ENCODE measurements around the gene ITGB3BP. TPM values are rescaled to one million over a fixed set of nuclear protein-coding genes. Genes with fewer than 3 reads are reported as not detected.

ITGB3BP gene
- polyA plus RNA-seq, 1 experiment: 5.5 TPM

DNA sequence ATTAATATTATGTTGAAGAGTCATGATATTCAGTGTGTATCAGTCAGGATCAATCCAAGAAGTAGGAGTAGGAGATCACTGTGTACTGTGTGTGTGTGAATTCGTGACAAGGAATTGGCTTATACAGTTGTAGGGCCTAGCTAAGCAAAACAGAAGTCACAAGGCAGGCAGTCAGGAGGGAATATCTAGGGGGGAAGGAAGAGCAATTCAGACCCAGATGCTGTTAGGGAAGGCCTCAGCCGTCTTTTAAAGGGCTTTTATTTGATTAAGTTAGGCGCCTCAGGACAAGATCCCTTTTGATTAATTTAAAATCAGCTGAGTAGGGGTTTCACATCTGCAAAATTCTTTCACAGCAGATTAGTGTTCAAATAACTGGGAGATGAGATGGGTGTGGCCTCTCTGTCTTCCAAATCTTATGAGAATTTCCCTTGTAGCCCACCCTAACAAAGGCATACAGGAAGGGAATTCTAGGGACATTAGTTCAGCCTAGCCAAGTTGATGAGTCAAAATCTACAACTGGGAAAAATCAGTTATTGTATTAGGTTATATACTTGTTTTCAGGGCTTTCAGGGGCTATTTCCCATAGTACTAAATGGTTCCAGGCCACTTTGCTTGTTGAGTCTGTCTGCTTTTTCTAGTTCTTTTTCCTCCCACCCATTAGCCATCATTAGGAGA lies 108.2 kb downstream of the ITGB3BP start:
- CTCF ChIA-PET: no interaction called here
- no peaks in the 10 kb centered on the region for H3K36me3 ChIP-seq (ENCODE audit: control insufficient read depth, insufficient read depth, low read length)

DNA sequence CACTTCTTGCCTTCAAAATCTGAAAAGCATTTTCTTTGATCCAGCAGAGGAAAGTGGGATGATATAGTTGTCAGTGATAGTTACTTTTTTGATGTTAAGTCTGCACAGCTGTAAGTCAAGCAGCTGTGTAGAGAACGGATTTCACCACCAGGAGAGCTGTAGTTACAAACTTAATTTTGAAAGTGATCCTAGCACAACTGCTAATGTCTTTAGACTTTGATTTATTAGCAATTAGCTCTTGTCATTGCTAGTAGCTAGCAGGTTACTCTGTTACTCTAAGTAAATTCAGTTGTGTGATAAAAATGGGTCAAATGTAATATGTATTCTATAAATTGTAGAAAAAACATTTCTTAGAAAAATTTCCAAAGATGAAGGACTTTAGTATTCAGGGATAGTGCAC lies 109.6 kb downstream of the ITGB3BP start:
- Histone ChIP-seq H3K4me3 (ENCODE audit: low read depth, low read length) (no peak overlapping the region), H3K36me3 (ENCODE audit: control insufficient read depth, insufficient read depth, low read length) (no peaks in the 10 kb centered on the region), H3K27me3 (ENCODE audit: control insufficient read depth, insufficient read depth, low read length) (no peaks in the 10 kb centered on the region)
- ChIA-PET POLR2A (no interaction called here), CTCF (interaction anchor here (1.4 kb wide), 1 partner anchor 9 kb away, joined by 3 read pairs; no protein-coding TSS in a partner anchor)
- DNase-seq (ENCODE audit: low read depth): no peak
- TF ChIP-seq, protein P1, sequence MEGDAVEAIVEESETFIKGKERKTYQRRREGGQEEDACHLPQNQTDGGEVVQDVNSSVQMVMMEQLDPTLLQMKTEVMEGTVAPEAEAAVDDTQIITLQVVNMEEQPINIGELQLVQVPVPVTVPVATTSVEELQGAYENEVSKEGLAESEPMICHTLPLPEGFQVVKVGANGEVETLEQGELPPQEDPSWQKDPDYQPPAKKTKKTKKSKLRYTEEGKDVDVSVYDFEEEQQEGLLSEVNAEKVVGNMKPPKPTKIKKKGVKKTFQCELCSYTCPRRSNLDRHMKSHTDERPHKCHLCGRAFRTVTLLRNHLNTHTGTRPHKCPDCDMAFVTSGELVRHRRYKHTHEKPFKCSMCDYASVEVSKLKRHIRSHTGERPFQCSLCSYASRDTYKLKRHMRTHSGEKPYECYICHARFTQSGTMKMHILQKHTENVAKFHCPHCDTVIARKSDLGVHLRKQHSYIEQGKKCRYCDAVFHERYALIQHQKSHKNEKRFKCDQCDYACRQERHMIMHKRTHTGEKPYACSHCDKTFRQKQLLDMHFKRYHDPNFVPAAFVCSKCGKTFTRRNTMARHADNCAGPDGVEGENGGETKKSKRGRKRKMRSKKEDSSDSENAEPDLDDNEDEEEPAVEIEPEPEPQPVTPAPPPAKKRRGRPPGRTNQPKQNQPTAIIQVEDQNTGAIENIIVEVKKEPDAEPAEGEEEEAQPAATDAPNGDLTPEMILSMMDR (IDR thresholded peaks at IDR 0.05; ENCODE audit: insufficient read depth, low read depth, low read length): no peak

More for the DNA sequence above, 108.2 kb downstream of the ITGB3BP start:
- TF ChIP-seq, protein P1 (IDR thresholded peaks at IDR 0.05; ENCODE audit: insufficient read depth, low read depth, low read length): no peak
- Histone ChIP-seq H3K4me3 (ENCODE audit: low read depth, low read length) (no peak overlapping the region), H3K27me3 (ENCODE audit: control insufficient read depth, insufficient read depth, low read length) (no peaks in the 10 kb centered on the region)
- POLR2A ChIA-PET: no interaction called here
- no peak for DNase-seq (ENCODE audit: low read depth)

DNA sequence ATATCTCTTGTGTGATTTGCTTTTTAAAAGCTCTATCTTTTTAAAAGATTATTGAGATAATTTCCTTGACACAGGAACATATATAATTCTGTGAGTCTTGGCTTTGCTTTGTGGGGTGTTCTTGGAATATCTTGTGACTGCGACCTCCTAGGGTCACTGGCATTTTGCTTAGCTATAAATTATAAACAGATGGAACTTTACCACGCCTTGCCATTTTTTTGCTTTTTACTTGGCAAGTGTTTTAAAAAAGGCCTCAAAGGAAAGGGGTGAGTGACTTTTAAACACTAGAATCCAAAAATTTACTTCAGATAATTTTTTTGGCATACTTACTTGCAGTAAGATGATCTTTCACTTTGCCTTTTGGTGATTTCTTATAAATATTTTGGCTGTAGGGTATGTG lies 112.0 kb downstream of the ITGB3BP start:
- H3K4me3 ChIP-seq (ENCODE audit: low read depth, low read length): no peak overlapping the region
- DNase-seq (ENCODE audit: low read depth): no peak
- TF ChIP-seq, protein P1 (IDR thresholded peaks at IDR 0.05; ENCODE audit: insufficient read depth, low read depth, low read length): no peak
- POLR2A ChIA-PET: no interaction called here
- no peaks in the 10 kb centered on the region for H3K27me3 ChIP-seq (ENCODE audit: control insufficient read depth, insufficient read depth, low read length)
- CTCF ChIA-PET: interaction anchor here (1.1 kb wide), 1 partner anchor 35 kb away, joined by 6 read pairs; no protein-coding TSS in a partner anchor
- no peaks in the 10 kb centered on the region for H3K36me3 ChIP-seq (ENCODE audit: control insufficient read depth, insufficient read depth, low read length)

DNA sequence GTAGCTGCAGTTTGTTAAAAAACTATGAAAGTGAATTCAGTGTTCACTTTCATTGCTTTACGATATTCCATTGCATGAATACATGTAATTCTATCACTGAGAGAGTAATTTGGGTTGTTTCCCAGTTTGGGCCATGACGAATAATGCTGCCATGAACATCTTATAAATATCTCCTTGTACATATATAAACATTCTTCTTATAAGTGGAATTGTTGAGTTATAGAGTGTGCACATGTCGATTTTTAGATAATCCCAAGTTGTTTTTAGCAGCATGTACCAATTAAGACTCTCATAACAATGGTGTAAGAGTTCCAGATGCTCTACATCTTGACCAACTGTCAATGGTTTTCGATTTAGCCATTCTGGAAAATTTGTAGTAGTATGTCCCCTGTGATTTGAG lies 114.7 kb downstream of the ITGB3BP start:
- no peak for DNase-seq (ENCODE audit: low read depth)
- no peaks in the 10 kb centered on the region for H3K27me3 ChIP-seq (ENCODE audit: control insufficient read depth, insufficient read depth, low read length)
- CTCF ChIA-PET: no interaction called here
- TF ChIP-seq, protein P1 (IDR thresholded peaks at IDR 0.05; ENCODE audit: insufficient read depth, low read depth, low read length): no peak
- no peak overlapping the region for H3K4me3 ChIP-seq (ENCODE audit: low read depth, low read length)
- H3K36me3 ChIP-seq (ENCODE audit: control insufficient read depth, insufficient read depth, low read length): no peaks in the 10 kb centered on the region
- POLR2A ChIA-PET: no interaction called here

DNA sequence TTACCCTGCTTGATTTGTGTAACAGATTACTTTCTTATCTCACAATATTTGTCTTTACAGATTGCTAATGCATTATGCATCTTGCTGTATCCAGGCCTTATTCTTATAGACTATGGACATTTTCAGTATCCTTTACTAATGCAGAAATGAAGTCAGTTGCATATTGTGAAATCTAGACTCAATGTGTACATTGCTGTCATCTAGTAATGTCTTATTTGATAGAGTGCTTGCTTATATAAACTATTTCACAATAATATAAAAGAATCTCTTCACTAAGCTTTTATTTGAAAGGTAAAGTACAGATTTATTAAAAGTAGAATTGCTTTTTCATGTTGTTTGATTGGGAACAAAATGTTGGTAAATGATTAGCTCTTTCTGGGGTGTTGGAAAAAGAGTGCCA lies 116.0 kb downstream of the ITGB3BP start:
- no peak overlapping the region for H3K4me3 ChIP-seq (ENCODE audit: low read depth, low read length)
- H3K27me3 ChIP-seq (ENCODE audit: control insufficient read depth, insufficient read depth, low read length): no peaks in the 10 kb centered on the region
- TF ChIP-seq, protein P1 (IDR thresholded peaks at IDR 0.05; ENCODE audit: insufficient read depth, low read depth, low read length): no peak
- CTCF ChIA-PET: no interaction called here
- POLR2A ChIA-PET: no interaction called here
- no peak for DNase-seq (ENCODE audit: low read depth)
- H3K36me3 ChIP-seq (ENCODE audit: control insufficient read depth, insufficient read depth, low read length): no peaks in the 10 kb centered on the region

Data from BJ (cell line).